ENCODE results near the gene MRPS21. TPM values are rescaled to one million over a fixed set of nuclear protein-coding genes. Genes with fewer than 3 reads are reported as not detected.

Gene MRPS21
- total RNA-seq, 1 donor from 2014 or later, result 96.2 TPM

DNA sequence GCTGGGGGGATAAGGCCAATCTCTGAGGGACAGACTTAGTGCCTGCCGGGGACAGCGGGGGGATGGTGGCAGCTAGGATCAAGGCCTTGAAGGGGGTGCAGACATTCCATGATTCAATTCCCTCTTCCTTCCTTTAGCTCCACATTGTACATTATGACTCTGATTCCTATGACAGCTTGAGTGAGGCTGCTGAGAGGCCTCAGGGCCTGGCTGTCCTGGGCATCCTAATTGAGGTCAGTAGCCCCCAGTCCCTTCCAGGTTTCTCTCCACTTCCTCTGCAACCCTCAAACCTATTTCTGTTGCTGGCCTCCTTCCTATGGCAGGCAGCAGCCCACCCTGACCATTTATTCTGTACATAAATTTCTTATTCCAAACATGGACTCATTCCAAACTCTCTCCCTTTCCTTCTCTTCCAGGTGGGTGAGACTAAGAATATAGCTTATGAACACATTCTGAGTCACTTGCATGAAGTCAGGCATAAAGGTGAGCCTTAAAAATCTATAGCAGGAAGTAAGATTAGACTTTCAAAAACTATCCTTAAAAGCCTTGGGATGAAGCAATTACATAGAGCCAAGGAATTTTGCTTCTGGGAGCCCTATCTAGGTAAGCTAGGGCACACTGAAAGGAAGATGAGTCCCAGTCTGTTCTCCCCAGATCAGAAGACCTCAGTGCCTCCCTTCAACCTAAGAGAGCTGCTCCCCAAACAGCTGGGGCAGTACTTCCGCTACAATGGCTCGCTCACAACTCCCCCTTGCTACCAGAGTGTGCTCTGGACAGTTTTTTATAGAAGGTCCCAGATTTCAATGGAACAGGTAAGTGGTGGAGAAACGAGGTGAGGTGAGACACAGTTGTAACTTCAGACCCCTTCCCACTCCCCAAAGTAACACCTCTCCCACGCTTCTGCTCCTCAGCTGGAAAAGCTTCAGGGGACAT lies 31.0 kb upstream of the MRPS21 start:
- no peak for DNase-seq (ENCODE audit: low read depth, low spot score)
- Mint-ChIP-seq H3K4me1 (peaks cover 43% of the 10 kb centered on the region), H3K27me3 (ENCODE audit: low read depth) (no peaks in the 10 kb centered on the region), H3K4me3 (peak overlapping the region; percentile 70), H3K36me3 (ENCODE audit: low read depth) (no peaks in the 10 kb centered on the region), H3K9me3 (no peaks in the 10 kb centered on the region), H3K27ac (ENCODE audit: unreplicated experiment) (no peak overlapping the region)
- TF ChIP-seq, protein P1, sequence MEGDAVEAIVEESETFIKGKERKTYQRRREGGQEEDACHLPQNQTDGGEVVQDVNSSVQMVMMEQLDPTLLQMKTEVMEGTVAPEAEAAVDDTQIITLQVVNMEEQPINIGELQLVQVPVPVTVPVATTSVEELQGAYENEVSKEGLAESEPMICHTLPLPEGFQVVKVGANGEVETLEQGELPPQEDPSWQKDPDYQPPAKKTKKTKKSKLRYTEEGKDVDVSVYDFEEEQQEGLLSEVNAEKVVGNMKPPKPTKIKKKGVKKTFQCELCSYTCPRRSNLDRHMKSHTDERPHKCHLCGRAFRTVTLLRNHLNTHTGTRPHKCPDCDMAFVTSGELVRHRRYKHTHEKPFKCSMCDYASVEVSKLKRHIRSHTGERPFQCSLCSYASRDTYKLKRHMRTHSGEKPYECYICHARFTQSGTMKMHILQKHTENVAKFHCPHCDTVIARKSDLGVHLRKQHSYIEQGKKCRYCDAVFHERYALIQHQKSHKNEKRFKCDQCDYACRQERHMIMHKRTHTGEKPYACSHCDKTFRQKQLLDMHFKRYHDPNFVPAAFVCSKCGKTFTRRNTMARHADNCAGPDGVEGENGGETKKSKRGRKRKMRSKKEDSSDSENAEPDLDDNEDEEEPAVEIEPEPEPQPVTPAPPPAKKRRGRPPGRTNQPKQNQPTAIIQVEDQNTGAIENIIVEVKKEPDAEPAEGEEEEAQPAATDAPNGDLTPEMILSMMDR (conservative IDR thresholded peaks at IDR 0.05), result no peak

GRCh38 chr1:150263549-150263948 lies 30.1 kb upstream of the MRPS21 start:
- H3K4me1 Mint-ChIP-seq, result peaks cover 41% of the 10 kb centered on the region
- no peaks in the 10 kb centered on the region for H3K9me3 Mint-ChIP-seq
- no peak for DNase-seq (ENCODE audit: low read depth, low spot score)
- H3K27ac Mint-ChIP-seq (ENCODE audit: unreplicated experiment), result no peak overlapping the region
- H3K27me3 Mint-ChIP-seq (ENCODE audit: low read depth), result no peaks in the 10 kb centered on the region
- H3K4me3 Mint-ChIP-seq, result peak overlapping the region; percentile 63
- TF ChIP-seq, protein P1 (conservative IDR thresholded peaks at IDR 0.05), result no peak
- H3K36me3 Mint-ChIP-seq (ENCODE audit: low read depth), result no peaks in the 10 kb centered on the region

- TF ChIP-seq, protein P1 (conservative IDR thresholded peaks at IDR 0.05), result no peak
- Mint-ChIP-seq H3K4me1 (peaks cover 41% of the 10 kb centered on the region), H3K27ac (ENCODE audit: unreplicated experiment) (peak overlapping the region; percentile 97), H3K36me3 (ENCODE audit: low read depth) (no peaks in the 10 kb centered on the region), H3K9me3 (no peaks in the 10 kb centered on the region), H3K27me3 (ENCODE audit: low read depth) (no peaks in the 10 kb centered on the region), H3K4me3 (peak overlapping the region; percentile 97)
- no peak for DNase-seq (ENCODE audit: low read depth, low spot score)
These were observed 25.8 kb upstream of the MRPS21 start for GRCh38 chr1:150267896-150268295.

DNA sequence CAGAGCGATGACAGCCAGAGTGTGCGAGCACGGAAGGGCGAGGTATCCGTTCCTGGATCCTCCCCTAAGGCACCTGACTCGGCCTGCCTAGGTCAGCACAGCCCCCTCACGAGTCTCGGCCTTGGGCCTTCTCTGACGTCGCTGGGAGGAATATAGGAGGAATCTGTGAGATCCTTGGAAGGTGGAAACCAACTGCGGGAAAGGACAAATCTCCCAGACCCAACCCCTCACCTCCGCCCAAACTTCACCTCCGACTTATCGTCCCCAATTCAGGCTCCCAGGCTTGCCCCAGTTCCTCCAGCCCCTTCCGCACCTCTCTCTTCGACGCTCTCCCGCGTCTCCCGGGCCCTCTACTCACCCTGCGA lies 25.3 kb upstream of the MRPS21 start:
- Mint-ChIP-seq H3K4me1 (peaks cover 45% of the 10 kb centered on the region), H3K27me3 (ENCODE audit: low read depth) (no peaks in the 10 kb centered on the region), H3K9me3 (no peaks in the 10 kb centered on the region), H3K36me3 (ENCODE audit: low read depth) (no peaks in the 10 kb centered on the region), H3K4me3 (peak overlapping the region; percentile 97), H3K27ac (ENCODE audit: unreplicated experiment) (peak overlapping the region; percentile 97)
- DNase-seq (ENCODE audit: low read depth, low spot score), result no peak
- TF ChIP-seq, protein P1 (conservative IDR thresholded peaks at IDR 0.05), result no peak

DNA sequence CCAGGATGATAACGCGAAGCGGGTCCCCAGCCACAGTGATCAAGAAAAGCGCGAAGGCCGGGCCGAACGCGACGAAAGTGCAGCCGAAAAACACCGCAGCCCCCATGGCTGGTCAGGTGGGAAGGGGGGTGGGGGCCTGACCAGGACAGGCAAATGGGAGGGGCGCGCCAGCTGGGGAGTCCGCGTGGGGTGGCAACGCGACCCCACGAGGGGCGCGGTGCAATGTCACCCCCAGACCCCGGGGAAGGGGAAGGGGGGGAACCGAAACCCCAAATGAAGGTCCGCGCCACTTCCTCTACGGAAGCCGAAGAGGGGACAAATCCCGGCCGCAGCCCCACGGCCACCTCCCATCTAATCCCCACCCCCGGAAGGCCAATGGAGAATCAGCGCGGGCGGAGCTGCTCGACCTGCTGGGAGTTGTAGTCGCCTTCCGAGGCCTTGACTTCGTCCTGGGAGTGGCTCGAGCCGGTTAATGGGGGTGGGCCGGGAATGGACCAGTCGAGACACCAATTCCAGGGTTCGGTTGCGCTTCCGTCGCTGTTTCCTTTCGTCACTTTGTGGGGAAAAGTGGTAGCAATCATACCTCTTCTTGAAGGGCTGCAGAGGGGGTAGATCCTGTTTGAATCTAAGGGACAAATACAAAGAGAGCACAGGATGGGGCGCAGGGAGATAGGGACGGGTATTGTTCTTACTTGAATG lies 24.8 kb upstream of the MRPS21 start, which contains the start of gene APH1A:
Gene APH1A (minus strand): TSS at position 312 of the 699 bp plus-strand sequence. CDS start 206 bp downstream, at position 106.
- TF ChIP-seq, protein P1 (conservative IDR thresholded peaks at IDR 0.05), result no peak
- H3K27me3 Mint-ChIP-seq (ENCODE audit: low read depth), result no peaks in the 10 kb centered on the region
- H3K27ac Mint-ChIP-seq (ENCODE audit: unreplicated experiment), result peak within 1 kb of the TSS; percentile 98
- peak; percentile 90 for DNase-seq (ENCODE audit: low read depth, low spot score)
- H3K9me3 Mint-ChIP-seq, result no peaks in the 10 kb centered on the region
- H3K36me3 Mint-ChIP-seq (ENCODE audit: low read depth), result no peaks in the 10 kb centered on the region
- H3K4me3 Mint-ChIP-seq, result peak within 1 kb of the TSS; percentile 97
- peaks cover 51% of the 10 kb centered on the region for H3K4me1 Mint-ChIP-seq

Data from neural crest cell (in vitro differentiated cells).